WTC11 (cell line): ENCODE results near the gene C4orf50. TPM values are rescaled to one million over a fixed set of nuclear protein-coding genes. Genes with fewer than 3 reads are reported as not detected.

Source experiments
- ATAC-seq: fragments of 200-7000 bp; cut with Tn5 transposase; 2 replicates; pipeline ENCODE4 v1.10.0; 2021; ENCODE audit warnings: mild to moderate bottlenecking, moderate library complexity
- CTCF ChIA-PET: fragments of 300-600 bp; sonication (Branson Sonifier 250); formaldehyde crosslinking; loops from one replicate; lab custom pipeline; 2021; ENCODE audit warnings: antibody characterized with exemption; lab: Charles Lee
- POLR2A ChIA-PET: fragments of 350-600 bp; sonication (Branson Sonifier 250); formaldehyde crosslinking; loops from one replicate; lab custom pipeline; 2021; ENCODE audit warnings: antibody characterized with exemption; lab: Charles Lee
- DNase-seq: peaks from one replicate; pipeline ENCODE4 v3.0.0; 2021; ENCODE audit warnings: low spot score
- H3K27ac Mint-ChIP-seq: 2 replicates; pipeline ENCODE4 v1.8.0; 2021; ENCODE audit warnings: mixed read lengths
- H3K27me3 Mint-ChIP-seq: 2 replicates; pipeline ENCODE4 v1.8.0; 2021; ENCODE audit warnings: low read depth, mild to moderate bottlenecking, moderate library complexity, mixed read lengths
- H3K36me3 Mint-ChIP-seq: 2 replicates; pipeline ENCODE4 v1.8.0; 2021; ENCODE audit warnings: mixed read lengths
- H3K4me1 Mint-ChIP-seq: 2 replicates; pipeline ENCODE4 v1.8.0; 2022; ENCODE audit warnings: mixed read lengths
- H3K4me3 Mint-ChIP-seq: 2 replicates; pipeline ENCODE4 v1.8.0; 2021; ENCODE audit warnings: mild to moderate bottlenecking, moderate library complexity, mixed read lengths
- H3K9me3 Mint-ChIP-seq: 2 replicates; pipeline ENCODE4 v1.8.0; 2021; ENCODE audit warnings: mixed read lengths
- CREM ChIP-seq: sonication (generic); formaldehyde crosslinking; IDR thresholded peaks from 2 replicates; pipeline ENCODE4 v1.8.1; 2022; ENCODE audit warnings: mild to moderate bottlenecking, missing genetic modification reagents, moderate library complexity
- FOXP1 ChIP-seq: sonication (generic); formaldehyde crosslinking; IDR thresholded peaks from 2 replicates; pipeline ENCODE4 v1.8.0; 2022; ENCODE audit warnings: missing genetic modification reagents, mild to moderate bottlenecking, moderate library complexity, borderline replicate concordance
- GTF2I ChIP-seq: fragments of 250-450 bp; sonication (Bioruptor Pico); conservative IDR thresholded peaks from 2 replicates; pipeline ENCODE4 v1.4.0; 2021; ENCODE audit warnings: mild to moderate bottlenecking
- HMGA2 ChIP-seq: fragments of 250-450 bp; sonication (Bioruptor Pico); IDR thresholded peaks from 2 replicates; pipeline ENCODE4 v1.4.0; 2021; ENCODE audit warnings: mild to moderate bottlenecking, moderate library complexity
- KAT7 ChIP-seq: sonication (generic); formaldehyde crosslinking; IDR thresholded peaks from 2 replicates; pipeline ENCODE4 v1.8.1; 2023; ENCODE audit warnings: missing genetic modification reagents, mild to moderate bottlenecking, borderline replicate concordance
- NFATC4 ChIP-seq: fragments of 250-450 bp; sonication (Bioruptor Pico); IDR thresholded peaks from 2 replicates; pipeline ENCODE4 v1.9.0; 2021; ENCODE audit warnings: mild to moderate bottlenecking
- NFYB ChIP-seq: sonication (generic); formaldehyde crosslinking; conservative IDR thresholded peaks from 2 replicates; pipeline ENCODE4 v1.8.0; 2022; ENCODE audit warnings: low read depth, missing genetic modification reagents
- SP1 ChIP-seq: sonication (generic); formaldehyde crosslinking; conservative IDR thresholded peaks from 2 replicates; pipeline ENCODE4 v1.8.1; 2022; ENCODE audit warnings: missing genetic modification reagents
- TEAD1 ChIP-seq: sonication (generic); formaldehyde crosslinking; IDR thresholded peaks from 2 replicates; pipeline ENCODE4 v1.8.0; 2022; ENCODE audit warnings: mild to moderate bottlenecking, missing genetic modification reagents
- ZNF317 ChIP-seq: sonication (generic); formaldehyde crosslinking; IDR thresholded peaks from 2 replicates; pipeline ENCODE4 v1.8.1; 2023; ENCODE audit warnings: low read depth, mild to moderate bottlenecking, moderate library complexity, missing genetic modification reagents, borderline replicate concordance
- total RNA-seq: library from RNA; stranded (reverse); gene quantifications from 3 replicates; pipeline ENCODE4 v1.2.3, GENCODE V29; 2021
- TF ChIP-seq, protein P1 (sequence below): sonication (generic); formaldehyde crosslinking; IDR thresholded peaks from 2 replicates; pipeline ENCODE4 v1.8.1; 2023; ENCODE audit warnings: mild to moderate bottlenecking, moderate library complexity, missing genetic modification reagents
- TF ChIP-seq, protein P2 (sequence below): fragments of 250-450 bp; sonication (Bioruptor Pico); IDR thresholded peaks from 2 replicates; pipeline ENCODE4 v1.9.0; 2021; ENCODE audit warnings: moderate library complexity, mild to moderate bottlenecking, inconsistent platforms, borderline replicate concordance
- TF ChIP-seq, protein P3 (sequence below): sonication (generic); formaldehyde crosslinking; IDR thresholded peaks from 2 replicates; pipeline ENCODE4 v1.8.1; 2023; ENCODE audit warnings: mild to moderate bottlenecking, missing genetic modification reagents, moderate library complexity
- TF ChIP-seq, protein P4 (sequence below): sonication (generic); formaldehyde crosslinking; IDR thresholded peaks from 2 replicates; pipeline ENCODE4 v1.8.1; 2022; ENCODE audit warnings: mild to moderate bottlenecking, missing genetic modification reagents, moderate library complexity, borderline replicate concordance
- TF ChIP-seq, protein P5 (sequence below): sonication (generic); formaldehyde crosslinking; IDR thresholded peaks from 2 replicates; pipeline ENCODE4 v1.8.0; 2022; ENCODE audit warnings: mild to moderate bottlenecking, missing genetic modification reagents
- TF ChIP-seq, protein P6 (sequence below): sonication (generic); formaldehyde crosslinking; IDR thresholded peaks from 2 replicates; pipeline ENCODE4 v1.8.1; 2023; ENCODE audit warnings: mild to moderate bottlenecking, missing genetic modification reagents, borderline replicate concordance

C4orf50 gene
- total RNA-seq, 1 experiment from 2014 or later = 0.17 TPM

DNA sequence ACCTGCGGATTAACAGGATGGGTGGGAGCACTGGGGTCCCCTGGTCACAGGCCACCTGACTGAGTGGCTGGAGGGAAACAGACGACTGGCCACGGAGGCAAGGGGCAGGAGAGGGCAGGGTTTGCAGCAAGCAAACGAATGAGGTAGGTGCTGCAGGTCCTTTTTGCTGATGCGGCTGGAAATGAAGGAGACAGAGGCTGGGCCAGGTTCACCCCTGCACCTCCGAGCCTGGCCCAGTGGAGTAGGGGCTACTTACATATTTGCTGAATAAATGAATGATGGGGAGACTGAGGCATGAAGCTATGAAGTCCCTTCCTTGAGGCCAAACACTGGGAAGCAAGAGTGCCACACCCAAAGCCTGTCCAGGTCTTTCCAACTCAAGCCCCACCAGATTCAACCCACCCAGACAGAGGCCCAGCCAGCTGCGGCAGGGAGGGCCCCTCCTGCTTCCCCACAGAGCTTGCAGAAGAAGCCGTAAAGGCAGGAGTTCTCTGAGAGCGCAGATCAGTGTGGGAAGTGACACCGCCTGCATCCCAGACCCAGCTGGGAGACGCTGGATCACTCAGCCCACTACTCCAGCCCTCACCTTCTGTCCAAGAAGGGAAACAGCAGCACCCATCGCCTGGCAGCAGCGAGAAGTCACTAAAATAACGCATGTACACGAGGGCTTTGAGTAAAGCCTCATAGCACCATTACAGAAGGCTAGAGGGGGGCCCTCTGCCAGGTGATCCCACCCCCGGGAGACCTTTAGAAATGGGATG, 36.1 kb upstream of the C4orf50 start:
- ChIA-PET POLR2A (no interaction called here), CTCF (interaction anchor here (0.6 to 2.6 kb wide), 3 partner anchors 34 to 277 kb away, joined by 3 to 8 read pairs (median 3); no protein-coding TSS in a partner anchor)
- DNase-seq (no peak), ATAC-seq (peak; percentile 32)
- H3K4me3 Mint-ChIP-seq = no peak overlapping the region
- peaks cover 17% of the 10 kb centered on the region for H3K9me3 Mint-ChIP-seq
- no peaks in the 10 kb centered on the region for H3K4me1 Mint-ChIP-seq
- H3K27me3 Mint-ChIP-seq = no peaks in the 10 kb centered on the region
- H3K36me3 Mint-ChIP-seq = peaks cover 17% of the 10 kb centered on the region
- H3K27ac Mint-ChIP-seq = no peak overlapping the region
- TF ChIP-seq, protein P1, sequence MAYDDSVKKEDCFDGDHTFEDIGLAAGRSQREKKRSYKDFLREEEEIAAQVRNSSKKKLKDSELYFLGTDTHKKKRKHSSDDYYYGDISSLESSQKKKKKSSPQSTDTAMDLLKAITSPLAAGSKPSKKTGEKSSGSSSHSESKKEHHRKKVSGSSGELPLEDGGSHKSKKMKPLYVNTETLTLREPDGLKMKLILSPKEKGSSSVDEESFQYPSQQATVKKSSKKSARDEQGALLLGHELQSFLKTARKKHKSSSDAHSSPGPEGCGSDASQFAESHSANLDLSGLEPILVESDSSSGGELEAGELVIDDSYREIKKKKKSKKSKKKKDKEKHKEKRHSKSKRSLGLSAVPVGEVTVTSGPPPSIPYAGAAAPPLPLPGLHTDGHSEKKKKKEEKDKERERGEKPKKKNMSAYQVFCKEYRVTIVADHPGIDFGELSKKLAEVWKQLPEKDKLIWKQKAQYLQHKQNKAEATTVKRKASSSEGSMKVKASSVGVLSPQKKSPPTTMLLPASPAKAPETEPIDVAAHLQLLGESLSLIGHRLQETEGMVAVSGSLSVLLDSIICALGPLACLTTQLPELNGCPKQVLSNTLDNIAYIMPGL (CRISPR knock-in tag) = no peak
- TF ChIP-seq, protein P2, sequence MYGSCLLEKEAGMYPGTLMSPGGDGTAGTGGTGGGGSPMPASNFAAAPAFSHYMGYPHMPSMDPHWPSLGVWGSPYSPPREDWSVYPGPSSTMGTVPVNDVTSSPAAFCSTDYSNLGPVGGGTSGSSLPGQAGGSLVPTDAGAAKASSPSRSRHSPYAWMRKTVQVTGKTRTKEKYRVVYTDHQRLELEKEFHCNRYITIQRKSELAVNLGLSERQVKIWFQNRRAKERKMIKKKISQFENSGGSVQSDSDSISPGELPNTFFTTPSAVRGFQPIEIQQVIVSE (CRISPR knock-in tag) = no peak
- TF ChIP-seq FOXP1 (no peak), ZNF317 (CRISPR knock-in tag) (no peak), HMGA2 (CRISPR knock-in tag) (no peak), CREM (CRISPR knock-in tag) (no peak), SP1 (no peak), NFATC4 (no peak), NFYB (no peak)
- TF ChIP-seq, protein P3, sequence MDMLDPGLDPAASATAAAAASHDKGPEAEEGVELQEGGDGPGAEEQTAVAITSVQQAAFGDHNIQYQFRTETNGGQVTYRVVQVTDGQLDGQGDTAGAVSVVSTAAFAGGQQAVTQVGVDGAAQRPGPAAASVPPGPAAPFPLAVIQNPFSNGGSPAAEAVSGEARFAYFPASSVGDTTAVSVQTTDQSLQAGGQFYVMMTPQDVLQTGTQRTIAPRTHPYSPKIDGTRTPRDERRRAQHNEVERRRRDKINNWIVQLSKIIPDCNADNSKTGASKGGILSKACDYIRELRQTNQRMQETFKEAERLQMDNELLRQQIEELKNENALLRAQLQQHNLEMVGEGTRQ (CRISPR knock-in tag) = no peak
- TF ChIP-seq, all 79 proteins: peak for 0

DNA sequence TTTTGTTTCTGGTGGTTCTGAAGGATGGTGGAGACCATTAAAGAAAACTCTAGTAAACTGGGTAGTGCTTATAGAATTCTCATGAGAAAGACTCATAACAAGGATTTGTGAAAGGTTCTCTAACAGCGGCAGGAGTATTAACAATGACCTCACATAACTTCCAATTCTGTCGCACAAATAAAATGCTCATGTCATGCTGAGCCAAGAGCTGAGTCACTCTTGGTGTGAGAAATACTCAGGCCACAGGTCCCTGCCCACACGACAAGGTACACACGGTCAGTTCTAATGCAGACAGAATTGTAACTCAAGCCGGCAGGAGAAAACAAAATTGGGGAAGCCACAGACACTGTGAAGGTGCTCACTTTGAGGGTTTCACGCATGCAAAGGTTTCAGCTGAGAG, 34.4 kb upstream of the C4orf50 start:
- no peak for DNase-seq
- TF ChIP-seq, protein P4, sequence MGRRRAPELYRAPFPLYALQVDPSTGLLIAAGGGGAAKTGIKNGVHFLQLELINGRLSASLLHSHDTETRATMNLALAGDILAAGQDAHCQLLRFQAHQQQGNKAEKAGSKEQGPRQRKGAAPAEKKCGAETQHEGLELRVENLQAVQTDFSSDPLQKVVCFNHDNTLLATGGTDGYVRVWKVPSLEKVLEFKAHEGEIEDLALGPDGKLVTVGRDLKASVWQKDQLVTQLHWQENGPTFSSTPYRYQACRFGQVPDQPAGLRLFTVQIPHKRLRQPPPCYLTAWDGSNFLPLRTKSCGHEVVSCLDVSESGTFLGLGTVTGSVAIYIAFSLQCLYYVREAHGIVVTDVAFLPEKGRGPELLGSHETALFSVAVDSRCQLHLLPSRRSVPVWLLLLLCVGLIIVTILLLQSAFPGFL (CRISPR knock-in tag) = no peak
- TF ChIP-seq NFYB = no peak
- TF ChIP-seq KAT7 (CRISPR knock-in tag) = no peak
- TF ChIP-seq, protein P5, sequence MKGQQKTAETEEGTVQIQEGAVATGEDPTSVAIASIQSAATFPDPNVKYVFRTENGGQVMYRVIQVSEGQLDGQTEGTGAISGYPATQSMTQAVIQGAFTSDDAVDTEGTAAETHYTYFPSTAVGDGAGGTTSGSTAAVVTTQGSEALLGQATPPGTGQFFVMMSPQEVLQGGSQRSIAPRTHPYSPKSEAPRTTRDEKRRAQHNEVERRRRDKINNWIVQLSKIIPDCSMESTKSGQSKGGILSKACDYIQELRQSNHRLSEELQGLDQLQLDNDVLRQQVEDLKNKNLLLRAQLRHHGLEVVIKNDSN (CRISPR knock-in tag) = no peak
- TF ChIP-seq GTF2I (CRISPR knock-in tag) = no peak
- no peak for TF ChIP-seq TEAD1
- TF ChIP-seq, protein P6, sequence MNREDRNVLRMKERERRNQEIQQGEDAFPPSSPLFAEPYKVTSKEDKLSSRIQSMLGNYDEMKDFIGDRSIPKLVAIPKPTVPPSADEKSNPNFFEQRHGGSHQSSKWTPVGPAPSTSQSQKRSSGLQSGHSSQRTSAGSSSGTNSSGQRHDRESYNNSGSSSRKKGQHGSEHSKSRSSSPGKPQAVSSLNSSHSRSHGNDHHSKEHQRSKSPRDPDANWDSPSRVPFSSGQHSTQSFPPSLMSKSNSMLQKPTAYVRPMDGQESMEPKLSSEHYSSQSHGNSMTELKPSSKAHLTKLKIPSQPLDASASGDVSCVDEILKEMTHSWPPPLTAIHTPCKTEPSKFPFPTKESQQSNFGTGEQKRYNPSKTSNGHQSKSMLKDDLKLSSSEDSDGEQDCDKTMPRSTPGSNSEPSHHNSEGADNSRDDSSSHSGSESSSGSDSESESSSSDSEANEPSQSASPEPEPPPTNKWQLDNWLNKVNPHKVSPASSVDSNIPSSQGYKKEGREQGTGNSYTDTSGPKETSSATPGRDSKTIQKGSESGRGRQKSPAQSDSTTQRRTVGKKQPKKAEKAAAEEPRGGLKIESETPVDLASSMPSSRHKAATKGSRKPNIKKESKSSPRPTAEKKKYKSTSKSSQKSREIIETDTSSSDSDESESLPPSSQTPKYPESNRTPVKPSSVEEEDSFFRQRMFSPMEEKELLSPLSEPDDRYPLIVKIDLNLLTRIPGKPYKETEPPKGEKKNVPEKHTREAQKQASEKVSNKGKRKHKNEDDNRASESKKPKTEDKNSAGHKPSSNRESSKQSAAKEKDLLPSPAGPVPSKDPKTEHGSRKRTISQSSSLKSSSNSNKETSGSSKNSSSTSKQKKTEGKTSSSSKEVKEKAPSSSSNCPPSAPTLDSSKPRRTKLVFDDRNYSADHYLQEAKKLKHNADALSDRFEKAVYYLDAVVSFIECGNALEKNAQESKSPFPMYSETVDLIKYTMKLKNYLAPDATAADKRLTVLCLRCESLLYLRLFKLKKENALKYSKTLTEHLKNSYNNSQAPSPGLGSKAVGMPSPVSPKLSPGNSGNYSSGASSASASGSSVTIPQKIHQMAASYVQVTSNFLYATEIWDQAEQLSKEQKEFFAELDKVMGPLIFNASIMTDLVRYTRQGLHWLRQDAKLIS (CRISPR knock-in tag) = no peak
- TF ChIP-seq, all 79 proteins: peak for 0
- no peak for ATAC-seq
- H3K4me3 Mint-ChIP-seq = no peak overlapping the region
- no peaks in the 10 kb centered on the region for H3K4me1 Mint-ChIP-seq
- H3K36me3 Mint-ChIP-seq = peaks cover 4% of the 10 kb centered on the region; the same call in 1 of the 2 replicates
- H3K27ac Mint-ChIP-seq = no peak overlapping the region
- H3K9me3 Mint-ChIP-seq = peaks cover 5% of the 10 kb centered on the region
- CTCF ChIA-PET = interaction anchor here (2.6 kb wide), 1 partner anchor 279 kb away, joined by 8 read pairs; no protein-coding TSS in a partner anchor
- H3K27me3 Mint-ChIP-seq = no peaks in the 10 kb centered on the region
- POLR2A ChIA-PET = no interaction called here
